Activated CD4-positive, alpha-beta T cell treated with anti-CD3 and anti-CD28 coated beads for 36 hours (primary cell): ENCODE results near the gene PRAMEF15. TPM values are rescaled to one million over a fixed set of nuclear protein-coding genes. Genes with fewer than 3 reads are reported as not detected.
A peak's percentile ranks its signal among the peaks of the same experiment; 100 is the strongest.
"Not testable (repeated sequence)": the region's sequence is repeated elsewhere in the genome, so short reads cannot be mapped to it uniquely, and the experiment has no call there.

Experiments
- ATAC-seq: fragments of 200-7000 bp; cut with Tn5 transposase; one replicate; pipeline ENCODE4 v1.10.0; 2021; ENCODE audit warnings: mild to moderate bottlenecking, moderate library complexity
- CTCF ChIA-PET: fragments of 350-600 bp; sonication (Branson Sonifier 250); formaldehyde crosslinking; loops from one replicate; lab custom pipeline; 2021; ENCODE audit warnings: antibody characterized with exemption; lab: Charles Lee
- POLR2A ChIA-PET: fragments of 350-600 bp; sonication (Branson Sonifier 250); formaldehyde crosslinking; loops from one replicate; lab custom pipeline; 2021; ENCODE audit warnings: antibody characterized with exemption, inconsistent platforms; lab: Charles Lee
- DNase-seq: peaks from one replicate; pipeline ENCODE4 v3.0.0-alpha.2; 2020
- H3K27ac Mint-ChIP-seq: one replicate; pipeline ENCODE4 v1.8.0; 2021; ENCODE audit warnings: mixed read lengths
- H3K27me3 Mint-ChIP-seq: one replicate; pipeline ENCODE4 v1.8.0; 2021; ENCODE audit warnings: mixed read lengths
- H3K36me3 Mint-ChIP-seq: one replicate; pipeline ENCODE4 v1.8.0; 2021; ENCODE audit warnings: low read depth, mixed read lengths
- H3K4me1 Mint-ChIP-seq: one replicate; pipeline ENCODE4 v1.8.0; 2021; ENCODE audit warnings: mixed read lengths
- H3K4me3 Mint-ChIP-seq: one replicate; pipeline ENCODE4 v1.8.0; 2021; ENCODE audit warnings: mild to moderate bottlenecking, moderate library complexity, mixed read lengths
- H3K9me3 Mint-ChIP-seq: one replicate; pipeline ENCODE4 v1.8.0; 2021; ENCODE audit warnings: low read depth, mixed read lengths
- intact Hi-C, 2 experiments: fragments of 100-400 bp; cut with DNase I in 1 of 2; cut with micrococcal nuclease in 1 of 2; formaldehyde crosslinking; loops; one replicate each; pipeline versions ENCODE4 v1.14.2 to v1.15.1; 2022 to 2024; cut with DNase I, micrococcal nuclease
- total RNA-seq, 2 experiments: library from RNA; stranded (reverse); gene quantifications; one replicate each; pipeline ENCODE4 v1.2.3, GENCODE V29; 2021

The PRAMEF15 gene
- total RNA-seq, 2 experiments from 2014 or later: not detected

GRCh38 chr1:13354475-13354874 is 39.1 kb downstream of the PRAMEF15 start:
- H3K4me3 Mint-ChIP-seq, H3K9me3 Mint-ChIP-seq, CTCF ChIA-PET, DNase-seq, POLR2A ChIA-PET, H3K27me3 Mint-ChIP-seq, H3K27ac Mint-ChIP-seq, ATAC-seq, H3K36me3 Mint-ChIP-seq, H3K4me1 Mint-ChIP-seq, intact Hi-C loops: not testable (repeated sequence)

DNA sequence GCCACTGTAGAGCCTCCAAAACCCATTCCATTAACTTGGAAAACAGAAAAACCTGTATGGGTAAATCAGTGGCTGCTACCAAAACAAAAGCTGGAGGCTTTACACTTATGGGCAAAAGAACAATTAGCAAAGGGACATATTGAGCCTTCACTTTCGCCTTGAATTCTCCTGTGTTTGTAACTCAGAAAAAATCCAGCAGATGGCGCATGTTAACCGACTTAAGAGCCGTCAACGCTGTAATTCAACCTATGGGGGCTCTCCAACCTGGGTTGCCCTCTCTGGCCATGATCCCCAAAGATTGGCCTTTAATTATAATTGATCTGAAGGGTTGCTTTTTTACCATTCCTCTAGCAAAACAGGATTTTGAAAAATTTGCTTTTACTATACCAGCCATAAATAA is 41.4 kb downstream of the PRAMEF15 start:
- H3K27me3 Mint-ChIP-seq, H3K9me3 Mint-ChIP-seq, H3K4me1 Mint-ChIP-seq, H3K36me3 Mint-ChIP-seq, H3K27ac Mint-ChIP-seq, H3K4me3 Mint-ChIP-seq, ATAC-seq, POLR2A ChIA-PET, CTCF ChIA-PET: not testable (repeated sequence)
- DNase-seq: peak; percentile 37
- intact Hi-C loops: loop anchor here in 1 of 2 experiments (5.0 kb wide), 1 partner anchor 66 kb away; no protein-coding TSS in a partner anchor

GRCh38 chr1:13362364-13362763 is 47.0 kb downstream of the PRAMEF15 start:
- H3K36me3 Mint-ChIP-seq, DNase-seq, H3K4me3 Mint-ChIP-seq, CTCF ChIA-PET, H3K4me1 Mint-ChIP-seq, ATAC-seq, H3K27me3 Mint-ChIP-seq, H3K27ac Mint-ChIP-seq, POLR2A ChIA-PET, H3K9me3 Mint-ChIP-seq, intact Hi-C loops: not testable (repeated sequence)

DNA sequence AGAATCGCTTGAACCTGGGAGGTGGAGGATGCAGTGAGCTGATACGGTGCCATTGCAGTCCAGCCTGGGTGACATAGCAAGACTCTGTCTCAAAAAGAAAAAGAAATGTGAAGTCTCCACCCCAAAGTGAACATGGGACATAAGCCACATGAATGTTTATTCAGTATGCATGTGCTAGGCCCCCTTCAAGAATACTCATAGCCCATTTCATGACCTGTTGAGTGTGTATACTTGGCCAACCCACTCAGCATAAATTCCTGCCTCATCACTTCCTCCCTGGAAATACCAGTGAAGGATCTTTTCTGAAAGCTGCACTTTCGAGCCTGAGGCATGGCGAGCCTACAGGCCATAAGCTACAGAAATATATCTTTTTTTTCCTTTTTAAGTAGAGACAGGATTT is 49.5 kb downstream of the PRAMEF15 start:
- H3K27ac Mint-ChIP-seq, intact Hi-C loops, H3K36me3 Mint-ChIP-seq, ATAC-seq, H3K27me3 Mint-ChIP-seq, H3K9me3 Mint-ChIP-seq, H3K4me3 Mint-ChIP-seq, CTCF ChIA-PET, DNase-seq, H3K4me1 Mint-ChIP-seq, POLR2A ChIA-PET: not testable (repeated sequence)

DNA sequence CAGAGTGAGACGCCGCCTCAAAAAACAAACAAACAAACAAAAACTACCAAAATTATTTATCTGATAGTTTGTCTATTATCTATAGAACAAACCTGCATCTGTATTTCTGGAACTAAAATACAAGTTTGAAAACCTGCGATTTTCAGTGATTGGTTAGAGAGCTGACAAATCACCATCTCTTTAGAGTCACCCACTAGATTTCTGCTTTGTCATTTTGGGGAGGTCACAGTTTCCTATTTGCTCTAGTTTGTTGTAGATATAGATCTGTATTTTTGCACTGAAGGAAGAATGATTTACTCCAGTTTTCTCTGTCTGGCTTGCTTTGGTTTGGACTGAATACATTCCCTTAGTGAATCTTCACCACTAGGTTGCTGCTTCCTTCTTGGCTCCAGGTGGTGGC is 51.2 kb downstream of the PRAMEF15 start:
- intact Hi-C loops, H3K27ac Mint-ChIP-seq, CTCF ChIA-PET, H3K36me3 Mint-ChIP-seq, POLR2A ChIA-PET, H3K9me3 Mint-ChIP-seq, H3K4me3 Mint-ChIP-seq, DNase-seq, H3K4me1 Mint-ChIP-seq, H3K27me3 Mint-ChIP-seq, ATAC-seq: not testable (repeated sequence)

GRCh38 chr1:13368544-13368943 is 53.2 kb downstream of the PRAMEF15 start:
- not testable (repeated sequence) for ATAC-seq

More at GRCh38 chr1:13368544-13368943, 53.2 kb downstream of the PRAMEF15 start:
- H3K27me3 Mint-ChIP-seq, H3K9me3 Mint-ChIP-seq, CTCF ChIA-PET, intact Hi-C loops, H3K4me3 Mint-ChIP-seq, H3K27ac Mint-ChIP-seq, POLR2A ChIA-PET, H3K36me3 Mint-ChIP-seq, H3K4me1 Mint-ChIP-seq: not testable (repeated sequence)
- DNase-seq: peak; percentile 62

Other genes with a start within 250 kb of the PRAMEF15 start
- not detected for gene PRAMEF25, start 244.8 kb upstream of the PRAMEF15 start, total RNA-seq
- gene HNRNPCL2, start 198.7 kb upstream of the PRAMEF15 start, total RNA-seq: not detected
- gene PRAMEF26, start 159.6 kb upstream of the PRAMEF15 start, total RNA-seq: not detected
- gene HNRNPCL4, start 149.9 kb upstream of the PRAMEF15 start, total RNA-seq: not detected
- gene PRAMEF9, start 143.7 kb upstream of the PRAMEF15 start, total RNA-seq: not detected
- gene PRAMEF13, start 114.2 kb upstream of the PRAMEF15 start, total RNA-seq: not detected
- not detected for gene PRAMEF18, start 89.4 kb upstream of the PRAMEF15 start, total RNA-seq
- gene PRAMEF5, start 61.4 kb upstream of the PRAMEF15 start, total RNA-seq: not detected
- not detected for gene PRAMEF8, start 30.4 kb upstream of the PRAMEF15 start, total RNA-seq
- not detected for gene PRAMEF33, start 12.0 kb upstream of the PRAMEF15 start, total RNA-seq
- not detected for gene PRAMEF14, start 31.6 kb downstream of the PRAMEF15 start, total RNA-seq
- gene PRAMEF19, start 56.4 kb downstream of the PRAMEF15 start, total RNA-seq: not detected
- not detected for gene PRAMEF17, start 74.1 kb downstream of the PRAMEF15 start, total RNA-seq
- not detected for gene PRAMEF20, start 94.9 kb downstream of the PRAMEF15 start, total RNA-seq
- gene LRRC38, start 198.4 kb downstream of the PRAMEF15 start, total RNA-seq: not detected